ENCODE measurements around the gene SLC38A5. TPM values are rescaled to one million over a fixed set of nuclear protein-coding genes. Genes with fewer than 3 reads are reported as not detected.

Gene SLC38A5
- total RNA-seq, 1 donor from 2014 or later = not detected

GRCh38 chrX:48504261-48504660 lies 34.2 kb upstream of the SLC38A5 start:
- no peak for DNase-seq (ENCODE audit: extremely low spot score, unreplicated experiment)
- peaks cover 7% of the 10 kb centered on the region for H3K4me1 Mint-ChIP-seq (ENCODE audit: unreplicated experiment)
- H3K27ac Mint-ChIP-seq (ENCODE audit: unreplicated experiment) = no peak overlapping the region
- no peaks in the 10 kb centered on the region for H3K36me3 Mint-ChIP-seq (ENCODE audit: unreplicated experiment)
- H3K9me3 Mint-ChIP-seq (ENCODE audit: unreplicated experiment) = peaks cover 4% of the 10 kb centered on the region
- H3K4me3 Mint-ChIP-seq (ENCODE audit: unreplicated experiment) = no peak overlapping the region
- no peaks in the 10 kb centered on the region for H3K27me3 Mint-ChIP-seq (ENCODE audit: unreplicated experiment)
- no peak for TF ChIP-seq CTCF (IDR thresholded peaks at IDR 0.05)

- peak overlapping the region; percentile 53 for H3K4me3 Mint-ChIP-seq (ENCODE audit: unreplicated experiment)
- H3K36me3 Mint-ChIP-seq (ENCODE audit: unreplicated experiment) = no peaks in the 10 kb centered on the region
- peak overlapping the region; percentile 39 for H3K27ac Mint-ChIP-seq (ENCODE audit: unreplicated experiment)
- no peak for DNase-seq (ENCODE audit: extremely low spot score, unreplicated experiment)
- H3K9me3 Mint-ChIP-seq (ENCODE audit: unreplicated experiment) = peaks cover 2% of the 10 kb centered on the region
- H3K27me3 Mint-ChIP-seq (ENCODE audit: unreplicated experiment) = no peaks in the 10 kb centered on the region
- TF ChIP-seq CTCF (IDR thresholded peaks at IDR 0.05) = no peak
- H3K4me1 Mint-ChIP-seq (ENCODE audit: unreplicated experiment) = peaks cover 19% of the 10 kb centered on the region
These were observed 28.3 kb upstream of the SLC38A5 start for GRCh38 chrX:48498374-48498809.

- no peak overlapping the region for H3K4me3 Mint-ChIP-seq (ENCODE audit: unreplicated experiment)
- no peak for DNase-seq (ENCODE audit: extremely low spot score, unreplicated experiment)
- H3K27ac Mint-ChIP-seq (ENCODE audit: unreplicated experiment) = peak overlapping the region; percentile 36
- H3K9me3 Mint-ChIP-seq (ENCODE audit: unreplicated experiment) = no peaks in the 10 kb centered on the region
- no peaks in the 10 kb centered on the region for H3K27me3 Mint-ChIP-seq (ENCODE audit: unreplicated experiment)
- H3K4me1 Mint-ChIP-seq (ENCODE audit: unreplicated experiment) = peaks cover 19% of the 10 kb centered on the region
- no peaks in the 10 kb centered on the region for H3K36me3 Mint-ChIP-seq (ENCODE audit: unreplicated experiment)
- TF ChIP-seq CTCF (IDR thresholded peaks at IDR 0.05) = no peak
These were observed 27.8 kb upstream of the SLC38A5 start for GRCh38 chrX:48497871-48498270.

- H3K27me3 Mint-ChIP-seq (ENCODE audit: unreplicated experiment) = no peaks in the 10 kb centered on the region
- H3K27ac Mint-ChIP-seq (ENCODE audit: unreplicated experiment) = no peak overlapping the region
- peaks cover 5% of the 10 kb centered on the region for H3K9me3 Mint-ChIP-seq (ENCODE audit: unreplicated experiment)
- no peak for DNase-seq (ENCODE audit: extremely low spot score, unreplicated experiment)
- H3K4me3 Mint-ChIP-seq (ENCODE audit: unreplicated experiment) = no peak overlapping the region
- H3K4me1 Mint-ChIP-seq (ENCODE audit: unreplicated experiment) = peaks cover 27% of the 10 kb centered on the region
- H3K36me3 Mint-ChIP-seq (ENCODE audit: unreplicated experiment) = no peaks in the 10 kb centered on the region
- TF ChIP-seq CTCF (IDR thresholded peaks at IDR 0.05) = no peak
These were observed 26.6 kb upstream of the SLC38A5 start for GRCh38 chrX:48496660-48497059.

GRCh38 chrX:48493890-48494364 lies 23.9 kb upstream of the SLC38A5 start:
- DNase-seq (ENCODE audit: extremely low spot score, unreplicated experiment) = no peak
- Mint-ChIP-seq H3K27ac (ENCODE audit: unreplicated experiment) (no peak overlapping the region), H3K4me1 (ENCODE audit: unreplicated experiment) (peaks cover 23% of the 10 kb centered on the region), H3K9me3 (ENCODE audit: unreplicated experiment) (peaks cover 5% of the 10 kb centered on the region), H3K4me3 (ENCODE audit: unreplicated experiment) (no peak overlapping the region), H3K27me3 (ENCODE audit: unreplicated experiment) (no peaks in the 10 kb centered on the region), H3K36me3 (ENCODE audit: unreplicated experiment) (no peaks in the 10 kb centered on the region)
- peak; percentile 50 for TF ChIP-seq CTCF (IDR thresholded peaks at IDR 0.05)

Data from osteocyte (in vitro differentiated cells).